ENCODE results near the gene EPHB2. TPM values are rescaled to one million over a fixed set of nuclear protein-coding genes. Genes with fewer than 3 reads are reported as not detected.

EPHB2 gene
- total RNA-seq, 2 donors from 2014 or later: 34.0 to 50.7 TPM

DNA sequence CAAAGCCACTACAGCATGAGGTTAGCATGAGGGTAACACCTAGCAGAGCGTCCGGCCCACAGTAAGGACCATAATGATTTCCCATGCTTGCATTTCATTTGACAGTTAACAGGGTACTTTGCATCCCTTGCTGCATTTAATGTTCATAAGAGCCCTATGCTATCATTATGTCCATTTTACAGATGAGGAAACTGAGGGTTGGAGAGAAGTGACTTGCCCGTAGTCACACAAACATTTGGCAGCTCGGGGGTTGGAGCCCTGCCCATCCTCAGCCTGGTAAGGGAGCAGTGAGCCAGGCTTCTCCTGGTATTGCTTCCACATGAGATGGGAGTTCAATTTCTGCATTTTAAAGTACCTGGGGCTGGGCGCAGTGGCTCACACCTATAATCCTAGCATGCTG lies 16.5 kb upstream of the EPHB2 start:
- Histone ChIP-seq H3K4me1 (ENCODE audit: control insufficient read depth, insufficient read depth, low read length) (no peaks in the 10 kb centered on the region), H3K36me3 (ENCODE audit: control insufficient read depth, insufficient read depth, low read length) (no peaks in the 10 kb centered on the region), H3K9ac (ENCODE audit: extremely low read depth, low read length, poor library complexity, severe bottlenecking) (no peak overlapping the region), H3K27me3 (ENCODE audit: control insufficient read depth, insufficient read depth, low read length, poor library complexity, severe bottlenecking) (no peaks in the 10 kb centered on the region), H3K9me3 (ENCODE audit: control insufficient read depth, low read length) (no peaks in the 10 kb centered on the region), H3K4me3 (ENCODE audit: low read length) (no peak overlapping the region), H3K27ac (ENCODE audit: low read depth, low read length) (no peak overlapping the region)
- no peak overlapping the region for H3K27ac Mint-ChIP-seq
- H3K9me3 Mint-ChIP-seq: no peaks in the 10 kb centered on the region
- H3K4me1 Mint-ChIP-seq: no peaks in the 10 kb centered on the region
- no peak overlapping the region for H3K4me3 Mint-ChIP-seq
- TF ChIP-seq, protein P1, sequence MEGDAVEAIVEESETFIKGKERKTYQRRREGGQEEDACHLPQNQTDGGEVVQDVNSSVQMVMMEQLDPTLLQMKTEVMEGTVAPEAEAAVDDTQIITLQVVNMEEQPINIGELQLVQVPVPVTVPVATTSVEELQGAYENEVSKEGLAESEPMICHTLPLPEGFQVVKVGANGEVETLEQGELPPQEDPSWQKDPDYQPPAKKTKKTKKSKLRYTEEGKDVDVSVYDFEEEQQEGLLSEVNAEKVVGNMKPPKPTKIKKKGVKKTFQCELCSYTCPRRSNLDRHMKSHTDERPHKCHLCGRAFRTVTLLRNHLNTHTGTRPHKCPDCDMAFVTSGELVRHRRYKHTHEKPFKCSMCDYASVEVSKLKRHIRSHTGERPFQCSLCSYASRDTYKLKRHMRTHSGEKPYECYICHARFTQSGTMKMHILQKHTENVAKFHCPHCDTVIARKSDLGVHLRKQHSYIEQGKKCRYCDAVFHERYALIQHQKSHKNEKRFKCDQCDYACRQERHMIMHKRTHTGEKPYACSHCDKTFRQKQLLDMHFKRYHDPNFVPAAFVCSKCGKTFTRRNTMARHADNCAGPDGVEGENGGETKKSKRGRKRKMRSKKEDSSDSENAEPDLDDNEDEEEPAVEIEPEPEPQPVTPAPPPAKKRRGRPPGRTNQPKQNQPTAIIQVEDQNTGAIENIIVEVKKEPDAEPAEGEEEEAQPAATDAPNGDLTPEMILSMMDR (conservative IDR thresholded peaks at IDR 0.05): no peak
- peaks cover 2% of the 10 kb centered on the region for H3K27me3 Mint-ChIP-seq (ENCODE audit: insufficient read depth)
- 95 to 100% methylated on average over 4 to 5 of the region's 5 CpGs for WGBS, 2 experiments (ENCODE audit: insufficient coverage in 1 of 2, insufficient read length in 1 of 2)
- no peaks in the 10 kb centered on the region for H3K36me3 Mint-ChIP-seq (ENCODE audit: low read depth)
- DNase-seq: no peak

GRCh38 chr1:22696610-22697009 lies 14.0 kb upstream of the EPHB2 start:
- H3K9ac ChIP-seq (ENCODE audit: extremely low read depth, low read length, poor library complexity, severe bottlenecking): no peak overlapping the region
- H3K27ac ChIP-seq (ENCODE audit: low read depth, low read length): no peak overlapping the region
- Mint-ChIP-seq H3K27ac (no peak overlapping the region), H3K4me1 (no peaks in the 10 kb centered on the region), H3K27me3 (ENCODE audit: insufficient read depth) (peaks cover 2% of the 10 kb centered on the region), H3K4me3 (no peak overlapping the region), H3K9me3 (no peaks in the 10 kb centered on the region), H3K36me3 (ENCODE audit: low read depth) (no peaks in the 10 kb centered on the region)
- H3K4me3 ChIP-seq (ENCODE audit: low read length): no peak overlapping the region
- 86 to 88% methylated on average over 2 to 3 of the region's 3 CpGs for whole genome bisulfite sequencing, 2 experiments (ENCODE audit: insufficient coverage in 1 of 2, insufficient read length in 1 of 2)
- no peaks in the 10 kb centered on the region for H3K36me3 ChIP-seq (ENCODE audit: control insufficient read depth, insufficient read depth, low read length)
- H3K27me3 ChIP-seq (ENCODE audit: control insufficient read depth, insufficient read depth, low read length, poor library complexity, severe bottlenecking): no peaks in the 10 kb centered on the region
- no peak for DNase-seq
- H3K4me1 ChIP-seq (ENCODE audit: control insufficient read depth, insufficient read depth, low read length): no peaks in the 10 kb centered on the region
- H3K9me3 ChIP-seq (ENCODE audit: control insufficient read depth, low read length): no peaks in the 10 kb centered on the region
- TF ChIP-seq, protein P1 (conservative IDR thresholded peaks at IDR 0.05): no peak

- H3K36me3 Mint-ChIP-seq (ENCODE audit: low read depth): no peaks in the 10 kb centered on the region
These were observed 12.7 kb upstream of the EPHB2 start for GRCh38 chr1:22697980-22698379.

More at GRCh38 chr1:22697980-22698379, 12.7 kb upstream of the EPHB2 start:
- Histone ChIP-seq H3K36me3 (ENCODE audit: control insufficient read depth, insufficient read depth, low read length) (no peaks in the 10 kb centered on the region), H3K27me3 (ENCODE audit: control insufficient read depth, insufficient read depth, low read length, poor library complexity, severe bottlenecking) (no peaks in the 10 kb centered on the region), H3K4me3 (ENCODE audit: low read length) (no peak overlapping the region), H3K27ac (ENCODE audit: low read depth, low read length) (no peak overlapping the region), H3K9ac (ENCODE audit: extremely low read depth, low read length, poor library complexity, severe bottlenecking) (no peak overlapping the region), H3K9me3 (ENCODE audit: control insufficient read depth, low read length) (no peaks in the 10 kb centered on the region), H3K4me1 (ENCODE audit: control insufficient read depth, insufficient read depth, low read length) (no peaks in the 10 kb centered on the region)
- WGBS, 2 experiments (ENCODE audit: insufficient coverage in 1 of 2, insufficient read length in 1 of 2): 80 to 88% methylated on average over 2 to 5 of the region's 5 CpGs
- TF ChIP-seq, protein P1 (conservative IDR thresholded peaks at IDR 0.05): no peak
- no peak overlapping the region for H3K4me3 Mint-ChIP-seq
- no peak for DNase-seq
- no peaks in the 10 kb centered on the region for H3K4me1 Mint-ChIP-seq
- no peaks in the 10 kb centered on the region for H3K9me3 Mint-ChIP-seq
- peaks cover 2% of the 10 kb centered on the region for H3K27me3 Mint-ChIP-seq (ENCODE audit: insufficient read depth)
- no peak overlapping the region for H3K27ac Mint-ChIP-seq
